ENCODE data around the gene SLC26A9. TPM values are rescaled to one million over a fixed set of nuclear protein-coding genes. Genes with fewer than 3 reads are reported as not detected.
A peak's percentile ranks its signal among the peaks of the same experiment; 100 is the strongest.

SLC26A9 gene
- total RNA-seq, 1 donor from 2014 or later, result 2.5 TPM

DNA sequence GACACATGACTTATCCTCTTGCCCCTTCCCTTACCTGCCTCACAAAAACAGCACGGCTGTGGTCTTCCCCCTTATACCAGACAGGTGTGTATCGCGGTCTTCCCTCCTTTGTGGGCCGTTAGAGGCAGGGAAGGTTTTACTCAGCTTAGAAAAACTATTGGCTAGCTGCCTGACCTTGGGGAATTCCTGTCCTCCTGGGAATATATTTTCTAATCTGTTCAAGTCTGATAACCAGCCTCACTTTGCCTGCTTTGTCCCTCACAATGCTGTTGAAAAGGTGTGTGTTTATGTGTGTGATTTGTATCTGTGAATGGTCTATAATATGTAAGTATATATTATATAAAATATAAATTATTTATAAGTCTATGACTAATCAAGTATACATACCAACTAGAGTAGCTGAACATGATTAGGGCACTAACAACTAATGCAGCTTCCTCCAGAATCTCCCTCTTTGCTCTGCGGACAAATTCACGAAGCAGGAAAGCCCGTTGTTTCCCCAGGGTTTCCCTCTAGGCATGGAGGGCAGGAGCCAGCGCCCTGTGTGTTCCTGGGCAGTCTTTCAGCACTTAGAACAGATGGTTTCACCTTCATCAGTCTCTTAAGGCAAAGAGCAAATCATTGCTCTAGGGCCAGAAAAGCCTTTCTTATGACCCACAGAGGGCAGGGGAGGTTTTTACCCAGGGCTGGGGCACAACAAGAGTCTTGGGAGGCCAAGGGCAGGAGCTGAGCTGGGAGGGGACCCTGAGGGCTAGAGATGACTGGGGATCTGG, 25.6 kb downstream of the SLC26A9 start:
- peaks cover 4% of the 10 kb centered on the region for H3K27me3 Mint-ChIP-seq
- H3K4me3 Mint-ChIP-seq, result no peak overlapping the region
- H3K27ac Mint-ChIP-seq, result no peak overlapping the region
- peaks cover 22% of the 10 kb centered on the region for H3K4me1 Mint-ChIP-seq (ENCODE audit: unreplicated experiment)
- H3K9me3 Mint-ChIP-seq, result no peaks in the 10 kb centered on the region
- TF ChIP-seq, protein P1, sequence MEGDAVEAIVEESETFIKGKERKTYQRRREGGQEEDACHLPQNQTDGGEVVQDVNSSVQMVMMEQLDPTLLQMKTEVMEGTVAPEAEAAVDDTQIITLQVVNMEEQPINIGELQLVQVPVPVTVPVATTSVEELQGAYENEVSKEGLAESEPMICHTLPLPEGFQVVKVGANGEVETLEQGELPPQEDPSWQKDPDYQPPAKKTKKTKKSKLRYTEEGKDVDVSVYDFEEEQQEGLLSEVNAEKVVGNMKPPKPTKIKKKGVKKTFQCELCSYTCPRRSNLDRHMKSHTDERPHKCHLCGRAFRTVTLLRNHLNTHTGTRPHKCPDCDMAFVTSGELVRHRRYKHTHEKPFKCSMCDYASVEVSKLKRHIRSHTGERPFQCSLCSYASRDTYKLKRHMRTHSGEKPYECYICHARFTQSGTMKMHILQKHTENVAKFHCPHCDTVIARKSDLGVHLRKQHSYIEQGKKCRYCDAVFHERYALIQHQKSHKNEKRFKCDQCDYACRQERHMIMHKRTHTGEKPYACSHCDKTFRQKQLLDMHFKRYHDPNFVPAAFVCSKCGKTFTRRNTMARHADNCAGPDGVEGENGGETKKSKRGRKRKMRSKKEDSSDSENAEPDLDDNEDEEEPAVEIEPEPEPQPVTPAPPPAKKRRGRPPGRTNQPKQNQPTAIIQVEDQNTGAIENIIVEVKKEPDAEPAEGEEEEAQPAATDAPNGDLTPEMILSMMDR (conservative IDR thresholded peaks at IDR 0.05), result no peak
- H3K36me3 Mint-ChIP-seq, result no peaks in the 10 kb centered on the region
- no peak for DNase-seq (ENCODE audit: extremely low spot score, unreplicated experiment)

DNA sequence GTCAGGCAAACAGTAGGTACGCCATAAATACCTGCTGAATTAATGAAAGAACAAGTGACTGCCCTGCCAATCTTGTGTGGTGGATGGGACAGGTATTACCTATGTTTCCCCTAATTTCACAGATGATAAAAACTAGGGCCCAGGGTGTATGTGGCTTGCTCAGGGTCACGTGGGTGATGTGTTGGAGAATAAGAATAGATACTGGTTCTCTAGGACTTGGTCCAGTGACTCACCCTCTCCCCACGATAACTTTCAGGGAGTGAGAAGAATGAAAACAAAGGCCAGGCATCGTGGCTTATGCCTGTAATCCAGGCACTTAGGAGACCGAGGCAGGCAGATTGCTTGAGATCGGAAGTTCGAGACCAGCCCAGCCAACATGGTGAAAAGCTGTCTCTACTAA, 26.7 kb downstream of the SLC26A9 start:
- Mint-ChIP-seq H3K4me1 (ENCODE audit: unreplicated experiment) (peaks cover 22% of the 10 kb centered on the region), H3K9me3 (peaks cover 5% of the 10 kb centered on the region), H3K36me3 (no peaks in the 10 kb centered on the region), H3K27ac (no peak overlapping the region), H3K27me3 (peaks cover 8% of the 10 kb centered on the region), H3K4me3 (no peak overlapping the region)
- DNase-seq (ENCODE audit: extremely low spot score, unreplicated experiment), result no peak
- TF ChIP-seq, protein P1 (conservative IDR thresholded peaks at IDR 0.05), result no peak

DNA sequence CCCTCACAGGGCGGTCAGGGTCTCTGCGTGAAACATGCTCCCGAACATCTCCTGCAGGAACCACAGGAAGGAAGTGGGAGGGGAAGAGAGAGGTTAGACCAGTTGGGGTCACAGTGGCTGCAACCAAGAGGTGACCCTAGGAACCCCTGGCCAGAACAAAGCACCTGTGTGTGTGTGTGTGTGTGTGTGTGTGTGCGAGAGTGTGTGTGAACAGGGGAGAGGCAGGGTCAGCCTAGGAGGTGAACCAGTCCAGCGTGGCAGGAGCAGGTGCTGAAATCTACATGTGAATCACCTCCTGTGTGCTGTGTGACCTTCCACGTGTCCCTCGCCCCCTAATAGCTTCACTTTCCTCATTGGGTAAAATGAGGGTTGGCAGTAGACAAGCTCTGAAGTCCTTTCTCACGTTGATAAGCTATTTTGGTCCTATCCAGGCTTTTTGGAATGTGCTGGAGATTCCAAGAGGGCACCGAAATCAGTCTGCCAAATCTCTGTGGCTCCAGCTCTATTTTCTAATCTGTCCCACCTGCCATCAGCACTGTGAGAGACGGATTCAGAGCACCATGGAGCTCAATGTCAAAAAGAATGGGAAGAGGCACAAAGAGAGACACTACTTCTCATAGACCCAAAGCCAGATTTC, 27.8 kb downstream of the SLC26A9 start:
- Mint-ChIP-seq H3K27ac (no peak overlapping the region), H3K4me3 (no peak overlapping the region), H3K27me3 (peaks cover 8% of the 10 kb centered on the region), H3K4me1 (ENCODE audit: unreplicated experiment) (peaks cover 22% of the 10 kb centered on the region), H3K9me3 (peaks cover 5% of the 10 kb centered on the region), H3K36me3 (no peaks in the 10 kb centered on the region)
- DNase-seq (ENCODE audit: extremely low spot score, unreplicated experiment), result no peak
- TF ChIP-seq, protein P1 (conservative IDR thresholded peaks at IDR 0.05), result no peak

DNA sequence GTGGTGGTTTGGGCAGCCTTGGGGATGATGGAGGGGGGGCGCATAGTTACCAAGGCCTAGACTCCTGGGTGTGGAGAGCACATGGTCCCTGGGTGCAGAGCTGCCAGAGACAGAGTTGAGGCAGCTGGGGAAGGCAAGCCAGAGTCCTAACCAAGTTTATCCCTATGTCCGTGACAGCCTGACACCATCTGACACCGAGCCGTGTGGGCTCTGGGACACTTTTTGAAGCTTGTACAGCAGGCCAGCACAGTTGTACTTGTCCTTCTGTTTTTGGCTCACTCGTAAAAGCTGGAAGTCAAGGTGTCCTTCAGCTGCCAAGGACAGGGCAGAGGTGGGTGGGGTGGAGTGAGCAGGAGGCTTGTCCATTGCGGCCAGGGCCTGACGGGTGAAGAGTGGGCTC, 28.5 kb downstream of the SLC26A9 start:
- Mint-ChIP-seq H3K4me3 (no peak overlapping the region), H3K4me1 (ENCODE audit: unreplicated experiment) (peaks cover 22% of the 10 kb centered on the region), H3K27me3 (peaks cover 4% of the 10 kb centered on the region), H3K9me3 (peaks cover 5% of the 10 kb centered on the region), H3K27ac (no peak overlapping the region), H3K36me3 (no peaks in the 10 kb centered on the region)
- DNase-seq (ENCODE audit: extremely low spot score, unreplicated experiment), result no peak
- TF ChIP-seq, protein P1 (conservative IDR thresholded peaks at IDR 0.05), result no peak

DNA sequence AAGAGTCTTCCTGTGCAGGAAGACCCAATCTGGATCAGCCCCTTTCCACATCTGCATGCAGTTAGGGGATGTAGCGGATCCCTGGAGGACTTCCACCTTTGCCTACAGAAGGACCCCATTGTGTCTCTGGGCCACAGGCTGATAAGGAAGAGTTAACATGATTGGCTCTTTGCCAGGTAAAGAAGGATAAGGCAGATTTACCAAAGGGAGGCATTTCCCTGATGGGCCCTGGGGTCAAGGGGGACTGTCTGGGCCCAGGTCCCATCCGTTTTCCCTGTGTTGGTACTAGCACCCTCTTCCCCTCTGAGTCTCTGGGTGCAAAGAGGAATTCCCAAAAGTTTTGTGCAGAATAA, 29.1 kb downstream of the SLC26A9 start:
- Mint-ChIP-seq H3K27ac (peak overlapping the region; percentile 13), H3K4me3 (no peak overlapping the region), H3K27me3 (peaks cover 4% of the 10 kb centered on the region), H3K36me3 (no peaks in the 10 kb centered on the region), H3K4me1 (ENCODE audit: unreplicated experiment) (peaks cover 22% of the 10 kb centered on the region), H3K9me3 (peaks cover 5% of the 10 kb centered on the region)
- TF ChIP-seq, protein P1 (conservative IDR thresholded peaks at IDR 0.05), result no peak
- DNase-seq (ENCODE audit: extremely low spot score, unreplicated experiment), result no peak
